Amniotic epithelial cell (primary cell): Measurements from ENCODE around the gene HOXD12.
A peak's percentile ranks its signal among the peaks of the same experiment; 100 is the strongest.

Experiments
- DNase-seq: peaks from one replicate; pipeline ENCODE4 v3.0.0-alpha.2; 2010; ENCODE audit warnings: low read depth

HOXD12 gene

DNA sequence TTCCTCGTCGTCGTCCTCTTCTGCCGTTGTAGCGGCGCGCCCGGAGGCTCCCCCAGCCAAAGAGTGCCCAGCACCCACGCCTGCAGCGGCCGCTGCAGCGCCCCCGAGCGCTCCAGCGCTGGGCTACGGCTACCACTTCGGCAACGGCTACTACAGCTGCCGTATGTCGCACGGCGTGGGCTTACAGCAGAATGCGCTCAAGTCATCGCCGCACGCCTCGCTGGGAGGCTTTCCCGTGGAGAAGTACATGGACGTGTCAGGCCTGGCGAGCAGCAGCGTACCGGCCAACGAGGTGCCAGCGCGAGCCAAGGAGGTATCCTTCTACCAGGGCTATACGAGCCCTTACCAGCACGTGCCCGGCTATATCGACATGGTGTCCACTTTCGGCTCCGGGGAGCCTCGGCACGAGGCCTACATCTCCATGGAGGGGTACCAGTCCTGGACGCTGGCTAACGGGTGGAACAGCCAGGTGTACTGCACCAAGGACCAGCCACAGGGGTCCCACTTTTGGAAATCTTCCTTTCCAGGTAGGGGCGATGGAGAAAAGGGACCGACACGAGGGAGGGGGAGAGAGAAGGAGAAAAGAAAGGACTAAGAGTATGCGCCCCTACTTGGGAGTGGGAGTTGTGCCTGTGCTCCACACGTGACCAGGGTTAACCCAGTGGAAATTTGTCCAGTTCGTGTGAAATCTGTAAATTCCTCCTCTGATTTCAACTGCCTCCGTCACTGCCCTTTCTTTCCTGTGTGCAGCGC, 6.3 kb upstream of the HOXD12 start:
- DNase-seq = no peak

- no peak for DNase-seq
Measured at GRCh38 chr2:176093898-176094249, 5.7 kb upstream of the HOXD12 start.

DNA sequence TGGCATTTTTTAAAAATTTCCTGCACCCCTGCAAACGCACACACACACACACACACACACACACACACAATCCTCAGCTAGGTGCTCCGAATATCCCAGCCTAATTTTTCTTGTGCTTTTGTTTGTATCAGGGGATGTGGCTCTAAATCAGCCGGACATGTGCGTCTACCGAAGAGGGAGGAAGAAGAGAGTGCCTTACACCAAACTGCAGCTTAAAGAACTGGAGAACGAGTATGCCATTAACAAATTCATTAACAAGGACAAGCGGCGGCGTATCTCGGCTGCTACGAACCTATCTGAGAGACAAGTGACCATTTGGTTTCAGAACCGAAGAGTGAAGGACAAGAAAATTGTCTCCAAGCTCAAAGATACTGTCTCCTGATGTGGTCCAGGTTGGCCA, 5.2 kb upstream of the HOXD12 start:
- DNase-seq = no peak

- DNase-seq = no peak
Measured at GRCh38 chr2:176095421-176095820, 4.2 kb upstream of the HOXD12 start.

GRCh38 chr2:176096243-176096985, 3.2 kb upstream of the HOXD12 start:
- no peak for DNase-seq

DNA sequence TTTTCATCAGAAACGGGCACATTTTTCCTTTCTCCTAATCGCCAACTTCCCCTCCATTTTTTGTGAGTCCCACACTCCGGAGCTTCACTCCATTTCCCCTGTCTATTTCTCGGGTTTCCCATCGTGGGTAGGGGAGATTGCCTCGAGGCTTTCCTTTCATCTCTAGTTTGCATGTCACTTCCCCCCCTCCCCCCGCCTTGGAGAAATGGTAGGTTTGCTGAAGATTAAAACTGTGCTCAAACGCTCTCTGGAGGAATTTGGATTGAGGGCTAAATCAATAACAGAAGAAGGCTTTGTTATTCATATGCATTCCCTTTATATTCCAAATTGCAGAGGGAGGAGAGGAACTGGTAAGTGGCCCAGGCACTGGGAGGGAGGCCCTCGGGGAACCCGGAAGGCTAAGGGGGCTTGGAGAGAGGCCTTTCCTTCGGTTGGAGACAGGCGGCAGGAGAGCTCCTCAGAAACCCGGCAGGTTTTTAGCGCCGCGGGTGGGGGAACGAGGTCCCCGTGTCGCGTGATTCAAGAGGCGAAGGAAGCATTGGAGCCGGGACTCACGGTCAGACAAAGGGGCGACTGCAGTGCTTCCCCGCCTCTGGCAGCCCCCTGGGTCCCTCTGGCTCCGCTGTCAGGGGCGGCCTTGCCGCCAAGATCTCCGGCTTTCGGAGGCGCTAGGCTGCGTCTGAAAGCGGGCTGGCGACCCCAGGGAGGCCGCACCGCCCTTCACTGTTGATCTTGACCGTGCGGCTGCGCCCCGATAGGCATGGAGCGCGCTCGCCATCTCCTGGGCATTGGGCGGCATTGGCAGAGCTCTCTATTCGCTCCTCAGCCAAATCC, 2.4 kb upstream of the HOXD12 start:
- DNase-seq = peak; percentile 24

- DNase-seq = no peak
Measured at GRCh38 chr2:176097820-176098365, 1.7 kb upstream of the HOXD12 start.

DNA sequence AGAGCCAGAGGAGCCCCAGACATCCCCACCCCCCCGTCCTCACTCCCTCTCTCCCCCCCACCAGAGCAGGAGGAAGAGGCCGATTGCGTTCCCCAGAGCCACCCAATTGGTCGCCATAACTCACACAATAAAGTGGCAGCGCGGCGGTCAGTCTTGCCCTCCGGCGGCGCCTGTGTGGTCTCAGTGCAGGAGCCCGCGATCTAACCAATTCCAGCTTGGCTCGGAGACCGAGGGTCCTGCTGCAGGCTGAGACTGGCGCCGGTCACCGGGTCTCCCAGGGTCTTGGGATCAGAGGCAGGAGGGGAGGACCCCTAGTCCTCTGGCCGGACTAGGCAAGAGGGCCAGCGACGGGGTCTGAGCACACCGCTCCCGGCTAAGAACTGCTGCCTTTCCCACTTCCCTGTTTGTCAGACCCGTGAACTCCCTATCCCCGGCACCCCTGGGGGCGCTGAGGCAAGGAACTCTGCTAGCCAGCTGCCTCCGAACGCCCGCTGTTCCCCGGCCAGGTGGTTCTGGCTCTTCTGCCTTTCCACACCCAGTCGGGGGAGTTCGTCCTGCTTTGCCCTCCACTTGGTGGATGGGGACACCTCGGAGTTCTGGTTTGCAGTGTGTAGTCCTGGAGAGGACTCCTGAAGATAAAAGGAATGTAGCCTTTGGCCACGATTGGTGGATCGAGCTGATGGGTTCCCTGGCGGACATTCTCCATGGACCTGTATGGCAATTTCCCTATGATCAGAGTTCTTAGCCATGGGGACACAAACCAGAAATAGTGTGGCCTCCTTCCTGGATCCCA, 1.0 kb upstream of the HOXD12 start:
- no peak for DNase-seq

DNA sequence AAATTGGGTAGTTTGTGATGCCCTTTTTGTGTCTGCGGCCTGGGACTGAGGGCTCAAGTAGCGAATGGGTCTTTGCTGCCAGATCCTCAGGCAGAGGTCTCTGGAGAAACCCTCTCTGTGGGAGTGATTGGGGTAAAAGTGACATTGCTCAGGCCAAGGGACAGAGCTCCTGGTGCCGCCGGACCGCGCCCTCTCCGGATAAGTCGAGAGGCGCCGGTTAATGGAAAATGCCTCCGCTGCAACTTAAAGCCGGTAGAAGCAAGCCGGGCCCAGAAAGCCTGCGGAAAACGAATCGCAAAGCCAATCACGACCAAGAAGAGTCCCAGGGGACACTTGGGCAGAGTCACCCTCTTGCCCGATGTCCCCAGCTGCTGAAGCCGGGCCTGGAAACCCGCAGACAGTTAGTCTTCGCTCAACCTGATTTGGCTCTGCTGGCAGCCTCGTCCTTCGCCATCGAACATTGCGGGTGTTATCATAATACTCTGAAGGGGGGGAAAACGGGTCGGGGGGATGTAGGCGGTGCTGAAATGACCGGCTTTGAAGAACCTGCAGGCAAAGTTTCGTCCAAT, 352 bp upstream of the HOXD12 start:
- DNase-seq = no peak

- no peak for DNase-seq
Measured at GRCh38 chr2:176100547-176101140, 1.0 kb downstream of the HOXD12 start.

GRCh38 chr2:176101216-176101830, 1.7 kb downstream of the HOXD12 start:
- no peak for DNase-seq

DNA sequence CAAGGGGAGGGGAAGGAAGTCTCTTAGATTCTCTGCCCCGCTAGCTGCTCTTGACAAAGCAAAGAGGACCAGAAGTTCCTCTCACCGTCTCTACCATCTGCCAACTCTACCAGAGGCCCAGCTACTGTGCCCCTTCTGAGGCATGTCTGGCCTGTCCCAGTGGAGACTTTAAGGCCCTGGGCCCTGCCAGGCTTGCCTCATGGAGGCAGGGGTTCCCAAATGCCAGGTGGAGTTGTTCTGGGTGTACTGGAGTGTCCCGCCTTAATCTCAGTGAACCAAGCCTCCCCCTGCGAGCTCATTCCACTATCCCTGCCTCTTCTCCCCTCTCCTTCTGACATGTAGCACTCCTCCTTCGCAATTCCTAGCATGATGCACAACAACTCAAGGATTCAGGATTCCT, 2.2 kb downstream of the HOXD12 start:
- no peak for DNase-seq

- DNase-seq = no peak
Measured at GRCh38 chr2:176102309-176102866, 2.8 kb downstream of the HOXD12 start.

DNA sequence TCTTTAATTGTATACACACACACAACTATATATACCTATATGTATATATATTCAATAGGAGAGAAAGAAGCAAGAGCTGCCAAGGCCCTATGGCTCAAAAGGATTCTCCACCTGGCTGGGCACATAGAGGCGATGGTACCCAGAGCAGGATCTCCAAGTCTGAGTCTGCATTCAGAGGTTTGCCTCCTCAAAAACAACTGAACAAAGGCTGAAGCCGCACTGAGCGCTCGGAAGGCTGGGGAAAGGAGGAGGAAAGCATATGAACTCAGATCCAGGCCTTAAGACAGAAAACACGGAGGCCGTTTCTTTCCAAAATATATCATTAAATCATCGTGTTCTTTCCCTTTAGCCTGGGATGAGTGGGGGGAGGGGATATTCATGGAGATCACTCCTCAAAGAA, 3.6 kb downstream of the HOXD12 start:
- DNase-seq = no peak

DNA sequence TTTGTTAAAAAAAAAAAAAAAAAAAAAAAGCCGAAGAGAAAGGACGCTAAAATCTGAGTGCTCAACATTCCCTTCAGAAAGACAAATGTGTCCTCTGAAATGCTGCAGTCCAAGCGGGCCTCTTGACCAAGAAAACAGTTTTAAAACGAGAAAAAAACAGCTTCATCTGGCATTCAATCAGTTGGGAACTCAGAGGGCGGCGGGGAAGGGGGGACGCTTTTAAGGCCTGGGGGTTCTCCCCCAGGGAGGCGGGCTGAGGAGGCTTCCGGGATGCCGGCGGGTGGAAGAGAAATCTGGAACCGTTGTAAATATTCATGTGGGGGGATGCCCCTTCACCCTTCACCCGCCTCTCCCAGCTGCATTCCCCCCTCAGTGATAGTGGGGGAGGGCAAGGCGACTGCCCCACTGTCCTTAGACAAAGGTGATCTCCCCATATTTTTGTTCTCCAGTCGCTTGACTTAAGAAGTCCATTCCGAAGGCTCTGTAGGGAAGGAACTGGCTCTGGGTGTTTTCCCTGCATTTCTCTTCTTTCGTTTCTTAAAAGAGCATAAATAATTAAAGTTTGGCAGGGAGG, 4.2 kb downstream of the HOXD12 start:
- no peak for DNase-seq

DNA sequence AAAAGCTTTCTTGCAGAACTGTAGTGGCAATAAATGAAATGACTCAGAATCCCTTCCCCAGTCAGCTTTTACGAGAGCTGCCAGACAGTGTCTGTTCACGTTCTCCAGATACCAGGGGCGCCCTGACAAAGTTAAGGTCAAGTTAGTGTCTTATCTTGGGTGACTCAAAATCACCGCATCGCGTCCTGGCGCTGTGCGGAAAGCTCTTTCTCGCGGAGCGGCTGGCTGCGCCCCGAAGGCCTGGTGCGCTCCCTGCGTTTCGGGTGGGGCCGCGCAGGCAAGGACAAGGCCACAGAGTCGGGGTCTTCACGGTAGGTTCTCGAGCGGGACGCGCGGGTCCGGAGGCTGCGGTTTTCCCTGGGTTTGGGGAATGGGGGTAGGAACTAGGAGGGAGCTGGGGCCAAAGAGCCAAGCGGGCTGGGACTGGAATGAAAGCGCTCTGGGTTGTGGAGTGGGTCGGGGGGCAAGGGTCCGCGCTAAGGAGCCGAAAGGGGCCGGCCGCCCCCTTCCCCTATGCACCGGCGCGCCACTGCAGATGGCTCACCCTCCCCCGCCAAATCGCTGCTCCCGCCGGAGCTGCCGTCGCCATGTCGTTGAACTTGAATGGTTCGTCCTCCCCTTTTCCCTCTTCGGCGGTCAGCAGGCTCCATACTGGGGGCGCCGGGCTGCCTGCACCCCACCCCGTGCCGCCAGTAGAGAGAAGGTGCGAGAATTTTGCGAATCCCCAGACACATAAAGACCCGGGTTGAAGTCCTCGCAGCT, 4.9 kb downstream of the HOXD12 start:
- peak; percentile 22 for DNase-seq

DNA sequence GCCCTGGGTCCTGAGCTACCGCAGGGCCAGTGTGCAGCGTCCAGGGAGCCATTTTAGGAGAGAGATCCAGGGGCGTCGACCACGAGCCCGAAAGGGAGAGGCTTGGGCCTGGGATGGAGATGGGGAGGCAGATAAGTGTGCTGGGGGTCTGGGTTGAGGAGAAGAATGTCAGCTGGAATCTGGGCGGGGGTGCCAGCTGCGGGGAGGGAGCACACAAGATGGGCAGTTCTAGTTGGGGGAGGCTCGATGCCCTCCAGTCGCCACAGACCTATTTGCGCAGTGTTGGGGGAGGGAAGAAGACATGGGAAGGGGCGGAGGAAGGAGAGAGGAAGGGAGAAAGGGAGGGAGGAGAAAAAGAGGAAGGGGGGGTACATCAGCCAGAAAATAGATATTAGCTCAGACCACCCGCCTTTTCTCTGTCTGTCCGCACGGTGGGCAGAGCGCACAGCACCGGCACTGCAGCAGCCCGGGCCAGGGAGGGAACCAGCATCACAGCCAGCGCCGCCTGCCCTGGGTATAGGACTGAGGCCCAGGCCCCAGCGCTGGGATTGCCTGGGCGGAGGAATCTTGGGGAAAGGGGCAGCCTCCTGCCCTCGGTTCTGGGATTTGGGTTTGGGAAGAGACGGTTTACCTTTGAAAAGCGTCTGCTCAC, 5.6 kb downstream of the HOXD12 start:
- DNase-seq = no peak

DNA sequence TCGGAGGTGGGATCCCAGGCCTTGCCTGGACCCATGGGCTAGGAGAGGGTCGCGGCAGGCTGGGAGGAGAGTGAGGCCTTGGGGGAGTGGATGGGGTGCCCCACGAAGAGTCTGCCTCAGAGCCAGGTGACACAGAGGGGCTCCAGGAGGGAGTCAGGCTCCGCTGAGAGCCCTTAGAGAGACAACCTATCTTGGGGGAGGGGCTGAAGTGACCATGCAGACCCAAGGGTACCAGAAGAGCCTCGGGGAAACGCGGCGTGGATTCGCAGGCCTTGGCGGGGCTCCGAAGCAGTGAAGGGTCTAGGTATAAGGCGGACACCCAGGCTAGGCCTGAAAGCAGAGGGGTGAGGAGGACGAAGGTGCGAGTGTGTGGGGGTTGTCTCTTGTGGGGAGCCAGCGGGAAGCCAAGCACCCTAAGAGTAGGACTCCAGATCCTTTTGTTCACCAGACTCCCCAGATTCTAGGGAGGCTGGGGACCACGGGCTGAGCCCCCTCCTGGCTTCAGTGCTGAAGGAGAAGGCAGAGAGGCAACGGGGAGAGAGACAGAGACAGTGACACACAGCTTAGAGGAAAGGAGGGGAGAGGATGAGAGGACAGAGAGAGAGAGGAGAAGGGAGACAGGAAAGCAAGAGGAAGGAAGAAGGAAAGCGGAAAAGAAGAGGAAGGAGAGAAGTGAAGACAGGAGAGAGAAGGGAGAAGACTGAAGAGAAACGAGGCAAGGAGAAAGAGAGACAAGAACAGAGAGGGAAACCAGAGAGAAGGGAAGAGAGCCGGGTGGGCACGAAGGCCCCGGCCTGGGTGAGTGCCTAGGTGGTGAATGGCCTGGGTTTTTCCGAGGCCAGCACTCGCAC, 6.4 kb downstream of the HOXD12 start:
- no peak for DNase-seq
